PFSK-1 (cell line): ENCODE data around the gene MARK4.

Source experiments
- FOXP2 ChIP-seq: optimal IDR thresholded peaks from 2 replicates; pipeline ENCODE3; 2011; ENCODE audit warnings: borderline replicate concordance, control low read depth, inconsistent platforms; ENCODE audit not compliant: insufficient read depth; ENCODE audit errors: extremely low read length, extremely low read depth
- POLR2AphosphoS5 ChIP-seq: IDR thresholded peaks from 2 replicates; pipeline ENCODE4 v1.6.1; 2012; ENCODE audit warnings: low read depth, mild to moderate bottlenecking, control low read depth, low read length, moderate library complexity
- SIN3A ChIP-seq: IDR thresholded peaks from 2 replicates; pipeline ENCODE4 v1.6.1; 2012; ENCODE audit warnings: mild to moderate bottlenecking, low read length, moderate library complexity, borderline replicate concordance; ENCODE audit not compliant: insufficient read depth
- TAF1 ChIP-seq: IDR thresholded peaks from 2 replicates; pipeline ENCODE4 v1.6.1; 2012; ENCODE audit warnings: low read length, control low read depth, borderline replicate concordance; ENCODE audit not compliant: insufficient read depth
- TF ChIP-seq, protein P1 (sequence below), 2 experiments: IDR thresholded peaks; 2 replicates each; pipeline versions ENCODE4 v1.6.1 to v1.8.0; 2011 to 2012; ENCODE audit warnings: low read depth in 2 of 2, low read length in 2 of 2, control low read depth in 1 of 2, inconsistent platforms in 1 of 2, mild to moderate bottlenecking in 1 of 2, moderate library complexity in 1 of 2; ENCODE audit not compliant: insufficient read depth in 1 of 2

The MARK4 gene

GRCh38 chr19:45311621-45312020, 60.5 kb downstream of the MARK4 start:
- TF ChIP-seq SIN3A (no peak), TAF1 (no peak), FOXP2 (peak; percentile 12)
- TF ChIP-seq, protein P1, sequence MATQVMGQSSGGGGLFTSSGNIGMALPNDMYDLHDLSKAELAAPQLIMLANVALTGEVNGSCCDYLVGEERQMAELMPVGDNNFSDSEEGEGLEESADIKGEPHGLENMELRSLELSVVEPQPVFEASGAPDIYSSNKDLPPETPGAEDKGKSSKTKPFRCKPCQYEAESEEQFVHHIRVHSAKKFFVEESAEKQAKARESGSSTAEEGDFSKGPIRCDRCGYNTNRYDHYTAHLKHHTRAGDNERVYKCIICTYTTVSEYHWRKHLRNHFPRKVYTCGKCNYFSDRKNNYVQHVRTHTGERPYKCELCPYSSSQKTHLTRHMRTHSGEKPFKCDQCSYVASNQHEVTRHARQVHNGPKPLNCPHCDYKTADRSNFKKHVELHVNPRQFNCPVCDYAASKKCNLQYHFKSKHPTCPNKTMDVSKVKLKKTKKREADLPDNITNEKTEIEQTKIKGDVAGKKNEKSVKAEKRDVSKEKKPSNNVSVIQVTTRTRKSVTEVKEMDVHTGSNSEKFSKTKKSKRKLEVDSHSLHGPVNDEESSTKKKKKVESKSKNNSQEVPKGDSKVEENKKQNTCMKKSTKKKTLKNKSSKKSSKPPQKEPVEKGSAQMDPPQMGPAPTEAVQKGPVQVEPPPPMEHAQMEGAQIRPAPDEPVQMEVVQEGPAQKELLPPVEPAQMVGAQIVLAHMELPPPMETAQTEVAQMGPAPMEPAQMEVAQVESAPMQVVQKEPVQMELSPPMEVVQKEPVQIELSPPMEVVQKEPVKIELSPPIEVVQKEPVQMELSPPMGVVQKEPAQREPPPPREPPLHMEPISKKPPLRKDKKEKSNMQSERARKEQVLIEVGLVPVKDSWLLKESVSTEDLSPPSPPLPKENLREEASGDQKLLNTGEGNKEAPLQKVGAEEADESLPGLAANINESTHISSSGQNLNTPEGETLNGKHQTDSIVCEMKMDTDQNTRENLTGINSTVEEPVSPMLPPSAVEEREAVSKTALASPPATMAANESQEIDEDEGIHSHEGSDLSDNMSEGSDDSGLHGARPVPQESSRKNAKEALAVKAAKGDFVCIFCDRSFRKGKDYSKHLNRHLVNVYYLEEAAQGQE (IDR thresholded peaks at IDR 0.05; ENCODE audit: insufficient read depth in 1 of 2, low read depth in 2 of 2, low read length in 2 of 2), result no peak

GRCh38 chr19:45314708-45315245, 63.7 kb downstream of the MARK4 start:
- no peak for TF ChIP-seq POLR2AphosphoS5
- TF ChIP-seq, protein P1 (IDR thresholded peaks at IDR 0.05; ENCODE audit: insufficient read depth in 1 of 2, low read depth in 2 of 2, low read length in 2 of 2), result no peak
- no peak for TF ChIP-seq FOXP2
- no peak for TF ChIP-seq TAF1
- no peak for TF ChIP-seq SIN3A

GRCh38 chr19:45315304-45315703, 64.2 kb downstream of the MARK4 start:
- no peak for TF ChIP-seq SIN3A
- TF ChIP-seq, protein P1 (IDR thresholded peaks at IDR 0.05; ENCODE audit: insufficient read depth in 1 of 2, low read depth in 2 of 2, low read length in 2 of 2), result no peak
- no peak for TF ChIP-seq FOXP2
- no peak for TF ChIP-seq POLR2AphosphoS5
- no peak for TF ChIP-seq TAF1

- TF ChIP-seq SIN3A, result no peak
- TF ChIP-seq POLR2AphosphoS5, result no peak
- TF ChIP-seq TAF1, result no peak
- TF ChIP-seq FOXP2, result no peak
- TF ChIP-seq, protein P1 (IDR thresholded peaks at IDR 0.05; ENCODE audit: insufficient read depth in 1 of 2, low read depth in 2 of 2, low read length in 2 of 2), result no peak
Measured at GRCh38 chr19:45320997-45321775, 70.1 kb downstream of the MARK4 start.
